HG03135 (cell line): ENCODE measurements around the gene PLA2G2C.
"Not testable (repeated sequence)": the region's sequence is repeated elsewhere in the genome, so short reads cannot be mapped to it uniquely, and the experiment has no call there.

Experiments used
- ATAC-seq: cut with Tn5 transposase; IDR thresholded peaks from one replicate; pipeline ENCODE4 v1.9.1; 2021; ENCODE audit warnings: mild to moderate bottlenecking, moderate library complexity; ENCODE audit not compliant: unreplicated experiment

Gene PLA2G2C

DNA sequence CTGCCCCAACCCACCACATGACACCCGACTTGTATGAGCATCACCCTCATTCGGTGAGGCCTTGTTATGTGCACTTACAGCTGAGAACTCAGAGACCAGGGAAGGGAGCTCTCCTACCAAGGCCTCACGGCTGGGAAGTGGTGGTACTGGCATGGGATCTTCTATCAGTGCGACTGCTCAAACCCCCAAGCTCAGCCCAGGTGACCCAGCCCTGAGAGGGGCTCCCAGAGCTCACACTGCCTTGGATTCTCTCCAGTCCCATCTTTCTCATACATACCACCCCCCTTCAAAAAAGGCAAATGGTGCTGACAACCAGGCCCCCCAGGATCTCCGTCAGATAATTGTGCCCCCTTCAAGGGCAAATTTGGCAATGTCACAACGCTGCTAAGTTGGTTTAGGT, 48.0 kb downstream of the PLA2G2C start:
- ATAC-seq: no peak

GRCh38 chr1:20137604-20138003, 48.7 kb downstream of the PLA2G2C start:
- no peak for ATAC-seq

DNA sequence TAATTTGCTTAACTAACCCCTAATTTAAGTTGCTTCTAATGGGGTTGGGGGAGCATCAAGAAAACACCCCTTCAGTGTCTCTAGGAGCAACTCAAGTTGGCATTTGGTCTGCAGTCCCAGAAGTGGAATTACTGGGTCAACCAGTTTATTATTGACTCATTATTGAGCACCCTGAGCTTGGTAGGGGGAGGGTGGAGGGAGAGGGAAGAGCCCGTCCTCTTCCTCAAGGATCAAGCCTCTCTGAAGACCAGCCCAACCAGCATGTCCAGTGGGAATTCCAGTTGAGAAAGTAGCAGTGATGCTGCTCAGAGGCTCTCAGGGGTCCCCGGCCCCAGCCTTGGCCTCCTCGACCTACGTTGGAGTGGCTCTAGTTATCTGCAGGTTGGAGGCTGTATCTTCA, 49.3 kb downstream of the PLA2G2C start:
- ATAC-seq: no peak

GRCh38 chr1:20136249-20136648, 50.1 kb downstream of the PLA2G2C start:
- ATAC-seq: no peak

GRCh38 chr1:20134995-20135394, 51.3 kb downstream of the PLA2G2C start:
- ATAC-seq: no peak

GRCh38 chr1:20130518-20130917, 55.8 kb downstream of the PLA2G2C start:
- not testable (repeated sequence) for ATAC-seq

GRCh38 chr1:20126806-20127440, 59.4 kb downstream of the PLA2G2C start:
- no peak for ATAC-seq

- ATAC-seq: no peak
Observed at GRCh38 chr1:20126041-20126805, 60.1 kb downstream of the PLA2G2C start.

DNA sequence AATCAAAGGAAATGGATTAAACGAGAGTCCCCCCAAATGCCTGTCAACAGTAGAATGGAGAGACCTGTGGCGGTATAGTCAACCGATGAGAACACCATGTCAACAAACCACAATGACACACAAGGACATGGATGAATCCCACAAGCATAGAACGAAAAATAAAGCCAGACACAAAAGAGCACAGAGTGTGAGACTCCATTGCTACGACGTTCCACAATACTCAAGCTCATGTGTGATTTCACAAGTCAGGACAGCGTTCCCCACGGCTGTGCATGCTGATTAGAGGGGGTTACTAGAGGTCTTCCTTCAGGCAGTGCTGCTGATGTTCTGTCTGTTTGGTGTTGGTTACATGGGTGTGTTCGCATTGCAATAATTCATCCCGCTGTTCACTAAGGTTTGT, 61.2 kb downstream of the PLA2G2C start:
- ATAC-seq: no peak

DNA sequence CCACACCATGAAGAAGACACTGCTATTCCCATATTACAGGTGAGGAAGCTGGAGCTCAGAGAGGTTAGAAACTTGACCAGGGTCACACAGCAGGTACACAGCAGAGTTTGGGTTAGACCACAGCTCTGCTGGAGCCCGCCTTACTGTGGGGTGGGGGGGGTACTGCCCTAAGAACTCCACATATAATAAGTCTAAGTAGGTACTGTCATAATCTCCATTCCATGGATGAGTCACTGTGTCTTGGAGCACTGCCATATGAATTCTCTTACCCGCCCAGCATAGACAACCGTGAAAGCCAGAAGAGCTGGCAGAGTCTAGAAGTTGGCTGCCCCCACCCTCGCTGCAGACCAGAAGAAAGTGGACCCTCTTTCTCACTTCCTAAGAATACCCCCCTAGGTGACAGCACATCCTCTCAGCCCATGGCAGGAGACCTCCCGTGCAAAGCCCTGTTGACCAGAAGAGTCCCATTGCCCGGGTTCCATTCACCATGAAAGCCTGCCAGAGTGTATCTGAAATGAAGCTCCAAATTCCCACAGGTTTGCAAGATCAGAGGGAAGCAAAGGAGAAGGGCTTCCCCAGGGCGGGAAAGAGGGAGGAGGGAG, 61.8 kb downstream of the PLA2G2C start:
- no peak for ATAC-seq

- ATAC-seq: no peak
Observed at GRCh38 chr1:20123722-20124455, 62.4 kb downstream of the PLA2G2C start.

GRCh38 chr1:20120796-20121195, 65.5 kb downstream of the PLA2G2C start:
- no peak for ATAC-seq

DNA sequence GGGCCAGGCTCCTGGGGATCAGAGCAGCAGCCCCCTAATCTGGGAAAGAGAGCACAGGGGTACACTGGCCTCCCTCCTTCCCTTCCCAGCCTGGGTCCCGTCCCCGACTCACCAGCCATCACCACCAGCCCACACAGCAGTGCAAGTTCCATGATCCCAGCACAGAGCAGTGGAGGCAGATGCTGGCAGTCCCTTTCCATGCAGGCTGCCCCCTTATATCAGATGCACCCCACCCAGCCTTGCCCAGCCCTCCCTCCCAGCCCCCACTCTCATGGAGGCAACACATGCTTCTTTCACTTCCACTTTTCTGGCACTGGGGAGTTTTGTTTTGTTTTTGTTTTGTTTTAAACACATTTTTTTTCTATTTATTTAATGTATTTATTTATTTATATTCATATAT, 67.0 kb downstream of the PLA2G2C start, which contains the start of gene PLA2G2D:
TSS of gene PLA2G2D (minus strand) at position 190 of the 400 bp plus-strand sequence. CDS start at position 152, 38 bp downstream.
- ATAC-seq: no peak

DNA sequence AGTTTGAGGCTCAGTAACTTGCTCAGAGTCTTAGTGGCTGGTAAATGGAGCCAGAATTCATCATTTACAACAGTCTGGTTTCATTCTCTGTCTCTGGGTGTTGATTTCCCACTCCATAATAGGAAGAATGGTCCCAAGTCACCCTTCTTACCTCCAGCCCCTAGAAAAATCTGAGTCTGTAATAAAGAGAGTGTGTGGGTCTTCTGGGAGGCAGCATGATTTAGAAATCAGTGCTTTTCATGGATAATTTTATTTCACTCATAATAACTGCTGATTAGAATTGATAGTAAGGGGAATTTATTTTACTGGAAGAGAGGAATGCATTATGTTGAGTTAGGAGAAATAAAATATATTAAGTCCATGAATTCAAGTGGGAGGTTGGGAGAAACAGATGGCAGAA, 69.1 kb downstream of the PLA2G2C start:
- ATAC-seq: no peak

DNA sequence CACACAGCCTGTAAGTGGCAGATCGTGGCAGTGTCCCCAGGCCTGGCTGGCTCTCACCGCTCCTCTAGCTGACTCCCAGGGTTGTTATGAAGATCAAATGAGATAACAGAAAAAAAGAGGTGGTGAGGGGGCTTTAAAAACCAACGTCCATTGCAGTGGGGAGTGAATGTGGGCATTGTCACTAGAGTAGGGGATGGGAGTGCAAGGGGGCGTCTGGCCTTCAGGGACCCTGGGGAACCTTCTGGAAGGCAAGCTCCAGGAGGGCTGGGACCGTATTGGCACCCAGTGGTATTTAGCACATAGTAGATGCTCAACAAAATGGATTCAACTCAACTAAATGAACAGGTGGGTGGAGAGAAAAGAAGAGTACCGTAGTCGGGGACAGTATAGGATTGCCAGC, 70.4 kb downstream of the PLA2G2C start:
- ATAC-seq: no peak

- ATAC-seq: no peak
Observed at GRCh38 chr1:20115479-20115878, 70.8 kb downstream of the PLA2G2C start.

DNA sequence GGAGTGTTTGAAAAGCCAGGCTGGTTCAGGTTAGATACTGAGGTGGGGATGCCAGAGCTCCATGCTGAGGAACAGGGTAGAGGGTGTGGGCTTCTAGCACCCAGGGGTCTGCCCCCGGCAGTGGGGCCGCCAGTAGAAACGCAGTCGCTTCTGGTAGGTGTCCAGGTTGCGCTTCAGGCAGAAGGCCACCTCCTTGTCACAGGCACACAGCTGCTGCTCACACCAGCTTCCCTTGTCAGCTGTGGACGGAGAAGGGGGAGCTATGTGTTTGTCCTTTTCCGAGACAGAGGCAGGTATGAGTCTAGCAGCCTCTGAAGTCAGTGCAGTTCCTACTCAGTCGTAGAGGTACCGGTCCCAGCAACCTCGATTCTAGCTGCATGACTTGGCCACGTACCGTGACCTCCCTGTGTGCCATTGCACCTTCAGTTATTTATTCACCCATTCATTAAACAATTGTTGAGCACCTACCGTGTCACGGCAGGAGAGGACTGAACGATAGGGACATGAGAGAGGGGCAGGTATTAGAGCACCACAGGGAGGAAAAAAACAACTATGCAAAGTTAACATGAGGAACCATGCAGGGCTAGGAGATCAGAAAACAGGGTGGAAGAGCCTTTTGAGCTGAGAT, 72.2 kb downstream of the PLA2G2C start:
- ATAC-seq: no peak
